ENCODE results near the gene GNAS.
A peak's percentile ranks its signal among the peaks of the same experiment; 100 is the strongest.

Gene GNAS

DNA sequence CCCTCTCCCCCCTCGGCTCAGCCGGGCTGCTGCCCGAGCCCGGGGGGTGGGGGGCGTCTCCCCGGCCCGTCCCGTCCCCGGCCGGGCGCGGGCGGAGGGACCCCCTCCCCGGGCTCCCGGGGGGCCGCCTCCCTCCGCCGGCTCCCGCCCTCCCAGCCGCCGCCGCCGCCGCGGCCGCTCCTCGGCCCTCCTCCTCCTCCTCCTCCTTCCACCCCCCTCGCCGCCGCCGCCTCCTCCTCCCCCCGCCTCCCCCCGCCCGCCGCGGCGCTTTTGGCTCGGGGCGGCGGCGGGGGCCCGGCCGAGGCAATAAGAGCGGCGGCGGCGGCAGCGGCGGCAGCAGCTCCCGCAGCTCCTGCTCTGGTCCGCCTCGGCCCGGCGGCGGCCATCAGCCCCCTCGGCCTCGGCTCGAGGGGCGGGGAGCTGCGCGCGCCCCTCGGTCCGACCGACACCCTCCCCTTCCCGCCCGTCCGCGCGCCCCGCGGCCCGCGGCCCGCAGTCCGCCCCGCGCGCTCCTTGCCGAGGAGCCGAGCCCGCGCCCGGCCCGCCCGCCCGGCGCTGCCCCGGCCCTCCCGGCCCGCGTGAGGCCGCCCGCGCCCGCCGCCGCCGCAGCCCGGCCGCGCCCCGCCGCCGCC, 38.7 kb downstream of the GNAS start:
- H3K4me3 Mint-ChIP-seq, result peak overlapping the region; percentile 76
- peaks cover 52% of the 10 kb centered on the region for H3K4me1 Mint-ChIP-seq
- no peaks in the 10 kb centered on the region for H3K27me3 Mint-ChIP-seq
- no peaks in the 10 kb centered on the region for H3K9me3 Mint-ChIP-seq
- ATAC-seq, result peak; percentile 43
- H3K27ac Mint-ChIP-seq, result peak overlapping the region; percentile 97
- peaks cover 18% of the 10 kb centered on the region for H3K36me3 Mint-ChIP-seq

DNA sequence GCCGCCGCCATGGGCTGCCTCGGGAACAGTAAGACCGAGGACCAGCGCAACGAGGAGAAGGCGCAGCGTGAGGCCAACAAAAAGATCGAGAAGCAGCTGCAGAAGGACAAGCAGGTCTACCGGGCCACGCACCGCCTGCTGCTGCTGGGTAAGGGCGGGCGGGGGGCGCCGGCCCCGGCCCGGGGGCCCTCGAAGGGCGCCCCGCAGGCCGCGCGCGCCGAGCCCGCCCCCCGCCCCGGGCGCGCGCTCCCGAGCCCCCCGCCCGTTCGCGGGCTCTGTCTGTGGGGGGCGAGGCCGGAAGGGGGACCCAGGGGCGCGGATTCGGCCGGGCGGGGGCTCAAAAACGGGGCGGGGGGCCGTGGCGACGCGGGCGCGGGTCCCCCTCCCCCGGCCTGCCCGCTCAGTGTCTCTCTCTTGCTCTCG, 39.2 kb downstream of the GNAS start:
- Mint-ChIP-seq H3K36me3 (peaks cover 23% of the 10 kb centered on the region), H3K9me3 (no peaks in the 10 kb centered on the region), H3K27me3 (no peaks in the 10 kb centered on the region), H3K27ac (peak overlapping the region; percentile 94), H3K4me1 (peaks cover 53% of the 10 kb centered on the region), H3K4me3 (peak overlapping the region; percentile 97)
- peak; percentile 2 for ATAC-seq

DNA sequence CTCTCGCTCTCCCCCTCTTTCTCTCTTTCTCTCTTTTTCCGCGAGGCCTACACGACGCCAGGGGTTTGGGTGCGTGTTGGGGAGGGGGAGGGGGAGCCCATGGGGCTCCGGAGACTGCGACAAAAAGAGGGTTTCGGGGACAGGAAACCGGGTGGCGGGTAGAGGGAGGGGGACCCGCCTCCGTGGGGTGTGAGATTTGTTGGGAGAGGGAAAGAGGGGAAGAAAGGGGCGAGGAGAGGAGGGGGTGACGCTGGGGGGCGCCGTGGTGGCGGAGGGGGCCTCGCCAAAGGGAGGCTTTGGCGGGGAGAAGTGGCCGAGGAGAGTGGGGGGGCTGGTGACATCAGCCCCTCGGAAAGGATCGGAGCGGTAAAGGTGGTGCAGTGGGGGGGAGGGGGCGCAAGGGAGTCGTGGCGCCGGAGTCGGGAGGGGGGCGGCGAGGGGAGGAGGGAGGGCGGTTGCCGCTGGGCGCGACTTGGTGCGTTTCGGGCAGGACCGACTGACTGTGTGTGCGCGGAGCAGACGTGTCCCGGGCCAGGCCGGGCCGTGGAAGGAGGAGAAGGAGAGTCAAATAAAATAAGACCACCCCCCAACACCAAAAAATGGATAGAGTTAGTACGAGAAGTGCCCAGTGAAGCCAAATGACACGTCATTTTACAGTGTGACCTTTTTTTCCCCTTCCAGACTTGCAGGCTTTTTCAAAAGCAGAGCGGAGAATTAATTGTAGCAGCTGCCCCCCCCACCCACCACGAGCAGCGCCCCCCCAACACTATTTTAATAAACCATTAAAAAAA, 39.8 kb downstream of the GNAS start:
- Mint-ChIP-seq H3K4me1 (peaks cover 54% of the 10 kb centered on the region), H3K36me3 (peaks cover 29% of the 10 kb centered on the region), H3K9me3 (no peaks in the 10 kb centered on the region), H3K27ac (peak overlapping the region; percentile 94), H3K4me3 (peak overlapping the region; percentile 97), H3K27me3 (no peaks in the 10 kb centered on the region)
- ATAC-seq, result peak; percentile 5

DNA sequence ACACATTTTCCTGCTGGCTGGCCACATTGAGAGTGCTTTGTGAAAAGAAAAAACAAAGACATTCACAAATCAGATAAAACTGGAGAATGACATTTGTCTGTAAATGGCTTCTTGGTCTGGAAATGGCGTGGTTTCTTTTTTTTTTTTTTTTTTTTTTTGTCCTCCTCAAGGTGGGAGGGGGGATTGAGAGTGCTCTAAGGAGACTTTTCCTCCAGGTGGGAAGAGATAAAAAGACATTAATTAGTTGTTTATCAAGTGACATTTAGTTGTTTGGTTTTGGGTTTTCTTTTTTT, 40.4 kb downstream of the GNAS start:
- peaks cover 33% of the 10 kb centered on the region for H3K36me3 Mint-ChIP-seq
- ATAC-seq, result no peak
- peaks cover 59% of the 10 kb centered on the region for H3K4me1 Mint-ChIP-seq
- peak overlapping the region; percentile 94 for H3K27ac Mint-ChIP-seq
- H3K4me3 Mint-ChIP-seq, result peak overlapping the region; percentile 97
- no peaks in the 10 kb centered on the region for H3K9me3 Mint-ChIP-seq
- H3K27me3 Mint-ChIP-seq, result no peaks in the 10 kb centered on the region

DNA sequence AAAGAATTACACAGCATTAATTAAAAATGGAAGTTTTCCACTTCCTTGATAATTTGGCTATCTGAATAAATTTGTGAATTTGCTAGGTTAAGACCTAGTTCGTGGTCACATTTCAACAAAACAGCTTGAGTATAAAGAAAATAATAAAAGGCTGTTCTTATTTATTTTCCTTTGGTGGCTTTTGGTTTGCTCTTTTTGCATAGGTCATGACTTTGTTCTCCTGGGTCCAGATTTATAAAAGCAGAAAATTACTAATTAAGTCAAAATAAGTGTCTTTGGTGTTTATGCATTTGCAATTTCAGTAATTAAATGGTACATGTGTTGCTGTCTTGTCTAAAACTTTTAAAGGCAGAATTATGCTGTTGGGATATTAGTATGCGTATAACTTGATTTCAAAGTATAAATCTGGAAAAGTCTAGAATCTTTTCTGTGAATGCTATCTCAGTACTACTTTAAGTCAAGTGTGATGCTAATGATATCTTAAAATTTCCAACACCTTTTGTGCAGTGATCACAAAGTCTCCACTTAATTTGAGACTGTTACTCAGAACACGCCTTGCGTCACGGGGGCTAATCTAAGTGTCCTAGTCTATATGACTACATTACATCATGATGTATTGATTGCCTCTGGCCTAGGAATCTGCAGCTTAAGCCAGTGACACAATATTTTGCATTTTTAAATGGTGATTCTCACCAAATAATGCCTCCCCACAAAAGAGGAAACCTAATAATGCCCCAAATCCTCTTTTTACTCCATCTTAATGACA, 41.0 kb downstream of the GNAS start:
- peaks cover 34% of the 10 kb centered on the region for H3K36me3 Mint-ChIP-seq
- no peaks in the 10 kb centered on the region for H3K9me3 Mint-ChIP-seq
- H3K27me3 Mint-ChIP-seq, result no peaks in the 10 kb centered on the region
- peak overlapping the region; percentile 72 for H3K4me3 Mint-ChIP-seq
- peak overlapping the region; percentile 94 for H3K27ac Mint-ChIP-seq
- ATAC-seq, result no peak
- H3K4me1 Mint-ChIP-seq, result peaks cover 63% of the 10 kb centered on the region

DNA sequence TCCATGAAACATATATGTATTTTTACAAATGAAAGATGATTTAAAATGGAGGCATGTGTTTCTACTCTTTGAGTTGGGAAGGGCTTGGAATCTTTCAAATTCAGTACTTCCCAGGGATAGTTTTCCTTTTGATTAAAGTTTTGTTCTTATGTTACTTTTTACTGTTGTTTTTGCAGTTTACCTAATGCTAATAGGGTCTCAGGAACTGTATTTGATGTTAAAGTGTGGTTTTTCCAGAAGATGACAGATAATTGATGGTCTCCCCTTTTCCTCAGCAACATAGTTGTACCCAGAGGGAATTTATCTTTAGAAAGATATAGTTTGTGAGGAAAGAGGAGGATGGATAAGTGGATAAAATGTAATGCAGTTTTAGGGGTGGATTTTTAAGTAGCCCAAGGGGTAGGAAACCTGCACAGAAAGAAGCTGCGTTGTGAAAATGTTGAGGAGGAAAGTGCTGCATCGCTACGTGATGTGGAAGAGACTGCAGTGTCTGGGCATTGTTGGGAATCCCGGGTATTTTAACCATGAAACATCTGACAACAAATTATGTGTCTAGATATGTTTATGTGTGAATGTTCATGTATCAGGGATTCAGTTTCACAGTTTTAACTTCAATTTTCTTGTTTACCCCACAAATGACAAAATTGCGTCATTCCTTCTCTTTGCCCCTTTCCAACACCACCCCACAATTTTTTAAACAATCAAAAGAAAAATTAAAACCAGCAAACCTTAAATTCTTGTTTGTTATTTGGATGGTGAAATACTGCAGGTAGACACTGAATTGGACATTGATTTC, 42.3 kb downstream of the GNAS start:
- no peaks in the 10 kb centered on the region for H3K27me3 Mint-ChIP-seq
- peaks cover 47% of the 10 kb centered on the region for H3K36me3 Mint-ChIP-seq
- ATAC-seq, result no peak
- peak overlapping the region; percentile 38 for H3K27ac Mint-ChIP-seq
- H3K4me3 Mint-ChIP-seq, result peak overlapping the region; percentile 72
- no peaks in the 10 kb centered on the region for H3K9me3 Mint-ChIP-seq
- H3K4me1 Mint-ChIP-seq, result peaks cover 73% of the 10 kb centered on the region

DNA sequence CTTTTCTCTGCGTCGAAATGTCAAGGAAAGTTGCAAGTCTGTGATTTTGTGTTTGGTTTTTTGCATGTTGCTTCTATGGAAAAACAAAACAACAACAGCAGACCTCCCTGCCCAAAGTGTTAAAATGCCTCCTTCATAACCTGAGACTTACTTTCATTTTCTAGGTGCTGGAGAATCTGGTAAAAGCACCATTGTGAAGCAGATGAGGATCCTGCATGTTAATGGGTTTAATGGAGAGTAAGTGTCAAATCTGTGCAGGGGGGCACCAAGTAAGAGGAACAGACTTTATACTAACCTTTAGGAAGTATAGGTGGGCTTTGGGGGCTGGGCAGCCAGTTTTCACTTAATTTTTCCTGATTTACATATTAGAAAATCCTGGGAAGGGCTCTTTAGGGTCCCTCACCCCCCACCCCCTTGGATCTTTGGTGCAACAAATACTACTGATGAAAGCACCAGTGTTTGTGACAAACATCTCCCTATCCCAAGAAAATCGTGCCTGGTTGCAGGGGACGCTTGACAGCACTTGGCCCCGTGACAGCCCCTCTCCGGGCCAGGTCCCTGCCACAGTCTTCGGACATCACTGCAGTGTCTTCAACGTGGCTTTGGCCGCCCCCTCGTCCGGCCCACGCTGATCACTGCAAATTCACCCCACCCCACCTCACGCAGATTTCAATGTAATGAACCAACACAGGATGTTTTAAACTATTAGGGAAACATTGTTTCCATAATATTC, 43.1 kb downstream of the GNAS start:
- Mint-ChIP-seq H3K27ac (peak overlapping the region; percentile 38), H3K9me3 (no peaks in the 10 kb centered on the region), H3K4me3 (peak overlapping the region; percentile 72), H3K4me1 (peaks cover 77% of the 10 kb centered on the region), H3K27me3 (no peaks in the 10 kb centered on the region), H3K36me3 (peaks cover 54% of the 10 kb centered on the region)
- ATAC-seq, result no peak

DNA sequence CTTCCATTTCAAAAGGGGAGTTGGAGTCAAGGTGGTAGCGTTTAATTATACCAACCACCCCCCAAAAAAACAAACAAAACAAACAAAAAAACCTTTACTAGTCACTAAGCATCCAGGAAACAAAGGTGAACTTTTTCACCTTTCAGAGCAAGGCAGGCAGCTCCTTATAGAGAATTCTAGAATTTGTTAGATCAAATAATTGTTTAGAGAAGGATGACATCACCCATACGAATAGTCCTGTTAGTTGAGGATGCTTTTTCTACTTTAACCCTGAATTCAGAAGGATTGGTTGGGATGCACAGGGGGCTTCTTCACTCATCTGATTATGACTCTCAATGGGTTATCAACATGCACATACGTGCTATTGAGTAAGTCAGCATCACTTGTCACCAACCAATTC, 44.3 kb downstream of the GNAS start:
- H3K36me3 Mint-ChIP-seq, result peaks cover 56% of the 10 kb centered on the region
- no peak for ATAC-seq
- H3K9me3 Mint-ChIP-seq, result no peaks in the 10 kb centered on the region
- H3K4me3 Mint-ChIP-seq, result no peak overlapping the region
- no peaks in the 10 kb centered on the region for H3K27me3 Mint-ChIP-seq
- H3K27ac Mint-ChIP-seq, result peak overlapping the region; percentile 38
- peaks cover 88% of the 10 kb centered on the region for H3K4me1 Mint-ChIP-seq

DNA sequence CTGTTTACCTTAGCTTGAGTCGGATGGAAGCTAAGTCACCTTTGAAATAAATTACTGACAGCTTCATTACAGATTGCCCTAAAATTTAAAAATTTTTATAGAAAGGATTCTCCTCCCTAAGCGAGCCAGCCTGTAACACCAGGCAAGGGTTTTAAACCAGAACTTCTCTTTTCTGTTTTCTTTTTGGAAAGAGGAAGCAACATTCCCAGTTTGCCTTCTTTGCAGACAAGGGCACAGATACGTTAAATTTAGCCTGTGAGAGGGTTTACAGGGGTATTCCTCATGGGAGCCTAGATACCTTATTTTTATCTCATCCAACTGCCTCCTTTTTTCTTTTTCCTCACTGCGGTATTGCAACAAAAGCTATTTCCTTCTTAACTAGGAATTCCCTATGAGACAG, 45.0 kb downstream of the GNAS start:
- Mint-ChIP-seq H3K9me3 (no peaks in the 10 kb centered on the region), H3K27me3 (no peaks in the 10 kb centered on the region), H3K4me1 (peaks cover 91% of the 10 kb centered on the region), H3K4me3 (no peak overlapping the region), H3K27ac (no peak overlapping the region), H3K36me3 (peaks cover 54% of the 10 kb centered on the region)
- no peak for ATAC-seq

DNA sequence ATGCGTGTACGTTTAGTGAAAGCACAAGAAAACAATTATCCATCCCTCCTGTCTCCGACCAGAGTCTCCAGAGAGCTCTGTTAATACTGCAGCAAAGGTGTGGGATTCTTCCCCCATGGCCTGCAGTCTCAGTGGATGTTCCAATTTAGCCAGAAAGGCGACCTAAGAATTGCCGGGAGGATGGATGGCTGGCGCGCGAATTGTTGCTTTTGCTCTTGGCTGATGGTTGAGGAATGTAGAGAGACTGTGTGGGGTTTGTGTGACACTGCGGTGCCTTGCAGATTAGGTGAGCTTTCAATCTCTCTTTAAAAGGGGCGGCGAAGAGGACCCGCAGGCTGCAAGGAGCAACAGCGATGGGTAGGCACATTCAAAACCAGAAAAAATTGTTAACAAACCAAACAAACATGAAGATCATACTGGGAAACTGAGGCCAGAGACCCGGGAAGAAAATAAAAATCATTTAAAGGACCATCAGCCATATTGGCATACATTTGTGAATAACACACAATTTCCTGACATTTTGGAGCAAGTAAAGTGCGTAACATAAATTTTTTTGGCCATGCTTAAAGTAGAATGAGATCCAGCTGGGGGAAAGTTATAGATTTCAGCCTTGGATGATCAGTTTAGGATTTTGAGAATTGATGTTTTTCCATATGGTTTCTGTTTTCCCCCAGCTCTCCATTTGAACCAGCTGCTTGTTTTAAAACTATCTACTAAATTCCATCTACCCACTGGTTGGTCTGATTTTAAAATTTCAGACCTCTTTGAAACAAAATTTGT, 46.3 kb downstream of the GNAS start:
- Mint-ChIP-seq H3K4me3 (no peak overlapping the region), H3K36me3 (peaks cover 61% of the 10 kb centered on the region), H3K27ac (no peak overlapping the region), H3K9me3 (no peaks in the 10 kb centered on the region), H3K27me3 (no peaks in the 10 kb centered on the region), H3K4me1 (peaks cover 91% of the 10 kb centered on the region)
- ATAC-seq, result no peak

DNA sequence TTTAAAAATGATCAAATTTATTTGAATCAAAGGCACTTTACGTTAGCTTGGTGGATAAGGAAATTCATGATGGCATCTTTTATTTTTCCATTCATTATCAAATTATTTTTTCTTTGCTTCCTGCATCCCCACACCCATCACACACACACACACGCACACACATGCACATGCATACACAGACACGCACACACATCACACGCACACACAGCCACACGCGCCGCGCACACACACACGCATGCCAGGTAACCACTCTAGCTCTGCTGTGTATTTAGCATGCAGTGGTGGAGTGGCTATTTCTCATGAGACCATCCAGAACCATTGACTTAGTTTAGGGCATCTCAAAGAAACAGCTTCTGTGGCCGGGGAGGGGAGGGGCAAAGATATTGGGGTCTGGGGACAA, 47.0 kb downstream of the GNAS start:
- Mint-ChIP-seq H3K9me3 (no peaks in the 10 kb centered on the region), H3K4me3 (no peak overlapping the region), H3K36me3 (peaks cover 68% of the 10 kb centered on the region), H3K4me1 (peaks cover 85% of the 10 kb centered on the region), H3K27me3 (no peaks in the 10 kb centered on the region), H3K27ac (no peak overlapping the region)
- no peak for ATAC-seq

DNA sequence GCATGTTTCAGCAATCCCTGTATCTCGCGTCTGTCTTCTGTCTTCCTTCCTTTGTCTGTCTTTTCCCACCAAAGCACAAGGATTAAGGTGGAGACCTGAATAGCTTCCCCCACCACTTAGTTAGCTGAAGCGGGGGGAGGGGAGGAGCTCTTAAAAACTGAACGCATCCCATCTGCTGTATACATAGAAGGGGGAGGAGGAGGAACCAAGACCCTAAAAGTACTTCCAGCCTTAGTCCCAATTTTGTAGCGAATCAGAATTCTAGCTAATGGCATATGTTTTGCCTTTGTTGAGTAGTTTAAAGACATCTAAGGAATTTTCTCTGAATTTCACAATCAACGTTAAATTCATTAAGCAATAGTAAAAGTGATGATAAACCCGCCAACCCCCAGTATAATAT, 47.9 kb downstream of the GNAS start:
- Mint-ChIP-seq H3K9me3 (no peaks in the 10 kb centered on the region), H3K4me3 (no peak overlapping the region), H3K27me3 (no peaks in the 10 kb centered on the region), H3K36me3 (peaks cover 77% of the 10 kb centered on the region), H3K27ac (no peak overlapping the region), H3K4me1 (peaks cover 83% of the 10 kb centered on the region)
- ATAC-seq, result no peak

DNA sequence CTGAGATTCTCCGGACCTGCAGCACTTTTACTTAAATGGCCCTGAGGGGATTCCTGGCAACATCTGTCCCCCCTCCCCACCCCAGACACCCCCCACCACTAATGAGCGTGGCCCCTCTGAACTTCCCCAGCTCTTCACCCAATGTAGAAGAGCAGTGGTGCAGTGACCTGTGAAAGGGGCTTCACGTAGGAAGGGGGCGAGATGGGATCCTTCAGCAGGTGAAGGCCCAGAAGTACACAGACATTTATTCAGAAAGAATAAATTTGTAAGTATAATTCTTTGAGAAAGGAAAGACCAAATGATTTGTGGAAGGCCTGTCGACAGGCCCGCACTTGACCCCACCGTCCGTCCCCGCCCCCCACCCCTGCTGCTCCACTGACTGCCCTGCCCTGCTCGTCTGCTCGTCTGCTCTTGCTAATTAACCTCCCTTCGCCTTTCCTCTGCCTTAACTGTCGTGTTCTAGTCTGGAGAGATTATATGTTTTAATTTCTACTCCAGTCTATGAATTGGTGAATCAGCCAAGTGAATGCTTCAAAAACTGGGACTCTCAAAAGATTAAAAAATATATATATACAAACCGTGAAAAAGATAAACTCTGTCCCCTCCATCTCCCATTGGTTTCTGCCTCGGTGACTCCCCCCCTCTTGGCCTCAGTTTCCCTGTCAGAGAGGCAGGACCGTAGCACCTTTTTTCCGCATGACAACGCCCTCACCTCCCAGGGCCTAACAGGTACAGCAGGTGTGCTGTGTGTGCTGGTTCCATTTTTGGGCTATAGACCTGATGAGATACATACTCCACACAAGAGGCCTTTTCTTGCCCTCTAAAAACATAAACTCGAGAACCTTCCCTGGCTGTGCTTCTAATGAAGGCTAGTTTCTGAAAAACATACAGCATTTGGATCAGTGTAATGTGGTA, 49.2 kb downstream of the GNAS start:
- Mint-ChIP-seq H3K27me3 (no peaks in the 10 kb centered on the region), H3K9me3 (no peaks in the 10 kb centered on the region), H3K36me3 (peaks cover 78% of the 10 kb centered on the region), H3K27ac (peak overlapping the region; percentile 70), H3K4me1 (peaks cover 81% of the 10 kb centered on the region), H3K4me3 (peak overlapping the region; percentile 4)
- no peak for ATAC-seq

Data from stimulated activated memory B cell treated with anti-CD40 and anti-IgM and Interleukin-4, amounts not matched to agents 10 μg/mL and 1 μg/mL and 100 μg/mL, for 72 hours (primary cell).